Fibroblast of the aortic adventitia (primary cell): ENCODE measurements around the gene NME5. TPM values are rescaled to one million over a fixed set of nuclear protein-coding genes. Genes with fewer than 3 reads are reported as not detected.
"Not testable (repeated sequence)": the region's sequence is repeated elsewhere in the genome, so short reads cannot be mapped to it uniquely, and the experiment has no call there.

Experiments
- DNase-seq: peaks from one replicate; pipeline ENCODE4 v3.0.0-alpha.2; 2010; ENCODE audit warnings: low read depth
- H3K4me3 ChIP-seq: 2 replicates; pipeline ENCODE4 v1.5.1; 2011; ENCODE audit warnings: low read depth, mild to moderate bottlenecking, control low read depth, low read length, moderate library complexity
- total RNA-seq: library from RNA; depleted of rRNA; stranded (reverse); fragments of >200 nt; gene quantifications from 2 replicates; pipeline ENCODE4 v1.2.3, GENCODE V29; 2012; ENCODE audit warnings: low replicate concordance
- TF ChIP-seq, protein P1 (sequence below): IDR thresholded peaks from 2 replicates; pipeline ENCODE4 v1.5.1; 2011; ENCODE audit warnings: mild to moderate bottlenecking, low read length, control low read depth, inconsistent platforms; ENCODE audit not compliant: insufficient read depth

The NME5 gene
- total RNA-seq, 1 donor, result 6.0 TPM

DNA sequence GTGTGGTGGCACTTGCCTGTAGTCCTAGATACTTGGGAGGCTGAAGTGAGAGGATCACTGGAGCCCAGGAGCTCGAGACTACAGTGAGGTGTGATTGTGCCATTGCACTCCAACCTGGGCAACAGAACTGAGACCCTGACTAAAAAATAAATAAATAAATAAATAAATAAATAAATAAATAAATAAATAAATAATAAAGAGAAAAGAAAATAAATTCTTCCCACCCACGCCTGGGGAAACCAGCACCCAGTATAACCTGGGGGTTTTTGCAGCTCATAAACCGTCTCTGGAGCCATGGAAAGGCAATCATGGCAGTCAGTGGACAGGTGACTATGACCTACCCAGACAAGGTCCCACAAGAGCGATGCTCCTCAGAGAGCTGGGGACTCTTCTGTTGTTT lies 47.5 kb downstream of the NME5 start:
- no peak overlapping the region for H3K4me3 ChIP-seq
- no peak for DNase-seq
- TF ChIP-seq, protein P1, sequence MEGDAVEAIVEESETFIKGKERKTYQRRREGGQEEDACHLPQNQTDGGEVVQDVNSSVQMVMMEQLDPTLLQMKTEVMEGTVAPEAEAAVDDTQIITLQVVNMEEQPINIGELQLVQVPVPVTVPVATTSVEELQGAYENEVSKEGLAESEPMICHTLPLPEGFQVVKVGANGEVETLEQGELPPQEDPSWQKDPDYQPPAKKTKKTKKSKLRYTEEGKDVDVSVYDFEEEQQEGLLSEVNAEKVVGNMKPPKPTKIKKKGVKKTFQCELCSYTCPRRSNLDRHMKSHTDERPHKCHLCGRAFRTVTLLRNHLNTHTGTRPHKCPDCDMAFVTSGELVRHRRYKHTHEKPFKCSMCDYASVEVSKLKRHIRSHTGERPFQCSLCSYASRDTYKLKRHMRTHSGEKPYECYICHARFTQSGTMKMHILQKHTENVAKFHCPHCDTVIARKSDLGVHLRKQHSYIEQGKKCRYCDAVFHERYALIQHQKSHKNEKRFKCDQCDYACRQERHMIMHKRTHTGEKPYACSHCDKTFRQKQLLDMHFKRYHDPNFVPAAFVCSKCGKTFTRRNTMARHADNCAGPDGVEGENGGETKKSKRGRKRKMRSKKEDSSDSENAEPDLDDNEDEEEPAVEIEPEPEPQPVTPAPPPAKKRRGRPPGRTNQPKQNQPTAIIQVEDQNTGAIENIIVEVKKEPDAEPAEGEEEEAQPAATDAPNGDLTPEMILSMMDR, result no peak

GRCh38 chr5:138083702-138084101 lies 55.5 kb downstream of the NME5 start, which contains the start of gene WNT8A:
TSS of gene WNT8A (plus strand) at chr5:138084033. CDS start at chr5:138084128, 95 bp downstream.
- no peak for DNase-seq
- TF ChIP-seq, protein P1, result no peak
- no peak within 1 kb of the TSS for H3K4me3 ChIP-seq

DNA sequence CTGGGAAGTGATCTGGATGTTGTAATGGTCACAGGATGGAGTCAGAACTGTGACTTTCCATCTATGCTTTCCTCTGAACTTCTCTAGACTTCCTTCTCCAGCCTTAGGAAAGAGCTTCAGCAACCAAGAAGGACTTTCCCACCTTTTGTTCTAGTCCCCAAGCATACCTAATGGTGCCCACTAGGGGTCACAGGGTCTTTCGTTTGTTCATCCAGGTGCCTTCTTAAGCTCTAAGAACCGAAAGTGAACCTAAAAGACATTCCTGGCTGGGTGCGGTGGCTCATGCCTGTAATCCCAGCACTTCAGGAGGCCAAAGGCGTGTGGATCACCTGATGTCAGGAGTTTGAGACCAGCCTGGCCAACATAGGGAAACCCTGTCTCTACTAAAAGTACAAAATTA lies 57.2 kb downstream of the NME5 start:
- TF ChIP-seq, protein P1, result no peak

DNA sequence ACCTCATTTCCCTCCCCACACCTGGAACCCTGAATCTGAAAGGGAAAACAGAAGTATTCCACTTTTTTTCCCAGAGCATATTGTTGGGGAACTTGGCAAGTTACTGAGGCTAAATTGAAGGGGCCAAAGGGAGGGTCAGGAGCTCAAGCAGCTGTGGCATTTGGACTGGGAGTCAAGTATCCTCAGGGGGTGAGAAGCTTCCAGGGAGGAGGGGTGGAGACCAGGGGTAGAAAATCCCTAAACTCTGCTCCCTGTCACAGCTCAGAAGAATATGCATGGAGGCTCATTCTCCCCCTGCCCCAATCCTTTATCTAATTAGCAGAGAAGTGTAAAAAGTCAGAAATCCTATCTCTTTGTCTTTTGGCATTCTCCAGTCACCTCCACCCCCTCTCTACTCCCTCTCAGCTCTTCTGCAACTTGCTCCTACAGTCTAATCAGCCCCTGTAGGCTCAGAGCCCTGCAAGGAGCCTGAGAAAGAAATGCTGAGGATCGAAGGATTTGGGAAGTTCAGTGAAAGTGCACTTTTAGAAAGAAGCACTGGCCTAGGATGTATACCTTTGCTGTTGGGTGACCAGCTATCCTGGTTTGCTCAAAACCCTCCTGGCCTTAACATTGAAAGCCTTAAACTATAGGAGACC lies 61.1 kb downstream of the NME5 start:
- TF ChIP-seq, protein P1, result no peak

More for the DNA sequence above, 57.2 kb downstream of the NME5 start:
- no peak for DNase-seq
- H3K4me3 ChIP-seq, result no peak overlapping the region

DNA sequence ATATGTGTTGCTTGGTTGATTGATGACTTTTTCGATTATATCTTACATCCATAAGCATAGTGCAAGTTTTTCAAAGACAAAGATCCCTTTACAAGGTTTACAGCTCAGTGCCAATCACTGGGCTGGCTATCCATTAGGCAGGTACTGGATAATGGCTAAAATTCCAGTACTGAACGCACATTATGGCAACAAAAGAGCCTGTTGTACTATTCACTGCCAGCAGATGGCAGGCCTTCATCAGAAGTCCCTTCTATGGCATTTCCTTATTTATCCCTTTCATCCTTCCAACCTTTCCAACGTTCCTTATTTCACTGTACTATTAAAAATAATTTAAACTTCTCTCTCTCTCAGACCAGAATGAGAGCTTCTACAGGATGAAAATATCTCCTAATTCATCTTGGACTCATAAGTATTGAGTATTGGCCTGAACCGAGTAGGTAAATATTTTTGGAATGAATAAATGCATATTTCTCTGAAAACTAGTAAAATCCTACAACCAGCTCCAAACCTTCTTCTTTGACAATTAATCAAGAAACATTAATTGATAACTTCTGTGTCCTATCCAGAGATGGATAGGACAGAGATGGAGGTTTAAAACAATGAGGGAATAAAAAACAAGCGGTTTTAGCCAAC lies 62.0 kb downstream of the NME5 start:
- TF ChIP-seq, protein P1, result peak; percentile 85
- DNase-seq, result peak; percentile 80

More for the DNA sequence above, 61.1 kb downstream of the NME5 start:
- no peak overlapping the region for H3K4me3 ChIP-seq
- DNase-seq, result no peak

DNA sequence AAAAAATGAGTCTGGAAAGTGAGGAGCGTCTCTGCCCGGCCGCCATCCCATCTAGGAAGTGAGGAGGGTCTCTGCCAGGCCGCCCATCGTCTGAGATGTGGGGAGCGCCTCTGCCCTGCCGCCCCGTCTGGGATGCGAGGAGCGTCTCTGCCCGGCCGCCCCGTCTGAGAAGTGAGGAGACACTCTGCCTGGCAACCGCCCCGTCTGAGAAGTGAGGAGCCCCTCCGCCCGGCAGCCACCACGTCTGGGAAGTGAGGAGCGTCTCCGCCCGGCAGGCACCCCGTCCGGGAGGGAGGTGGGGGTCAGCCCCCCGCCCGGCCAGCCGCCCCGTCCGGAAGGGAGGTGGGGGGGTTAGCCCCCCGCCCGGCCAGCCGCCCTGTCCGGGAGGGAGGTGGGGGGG lies 69.2 kb downstream of the NME5 start:
- not testable (repeated sequence) for H3K4me3 ChIP-seq, DNase-seq

More for the DNA sequence above, 62.0 kb downstream of the NME5 start:
- no peak overlapping the region for H3K4me3 ChIP-seq

DNA sequence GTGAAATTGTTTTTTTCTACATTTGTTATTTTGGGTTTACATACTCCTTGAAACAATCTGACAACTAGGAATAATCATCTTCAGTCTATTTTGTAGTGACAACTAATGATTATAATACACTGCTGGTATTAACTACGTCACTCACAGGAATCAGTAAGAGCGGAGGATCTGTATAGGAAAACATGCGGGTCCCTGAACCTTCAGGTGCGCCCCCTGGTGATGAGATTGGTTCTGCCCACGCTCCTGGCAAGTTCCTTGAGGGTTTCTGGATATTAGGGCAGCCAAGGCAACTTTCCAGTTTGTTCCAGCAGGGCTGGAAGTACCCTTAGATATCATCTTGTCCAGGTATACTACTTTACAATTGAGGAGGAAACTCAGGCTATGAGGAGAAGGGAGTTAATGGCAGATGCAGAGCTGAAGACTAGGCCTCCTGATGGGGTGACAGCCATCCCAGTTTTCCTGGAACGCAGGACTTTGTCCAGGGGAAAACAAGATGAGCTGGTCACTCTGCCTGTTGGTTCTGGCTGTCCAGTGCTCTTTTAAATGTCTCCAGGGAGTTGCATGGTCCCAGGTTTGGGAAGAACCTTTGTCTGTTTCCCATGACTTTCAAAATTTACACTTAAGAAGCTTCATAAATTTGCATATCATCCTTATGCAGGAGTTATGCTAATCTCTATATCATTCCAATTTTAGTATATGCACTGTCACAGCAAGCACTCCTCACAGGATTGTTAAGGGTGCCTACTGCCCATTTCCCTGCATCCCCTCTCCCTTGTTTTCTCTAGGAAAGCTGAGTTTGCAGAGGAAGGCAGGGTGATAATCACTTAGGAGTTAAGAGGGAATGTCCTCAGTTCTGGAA lies 70.3 kb downstream of the NME5 start:
- H3K4me3 ChIP-seq, result no peak overlapping the region
- TF ChIP-seq, protein P1, result peak; percentile 83
- peak; percentile 84 for DNase-seq
